DMS153 treated with DMSO at 0.1 percent for 48 hours (cell line): Measurements from ENCODE around the gene KNG1.
"Not testable (repeated sequence)": the region's sequence is repeated elsewhere in the genome, so short reads cannot be mapped to it uniquely, and the experiment has no call there.

Experiments used
- DNase-seq: peaks from one replicate; lab custom pipeline; 2025; ENCODE audit not compliant: unreplicated experiment; lab: John Stamatoyannopoulos, UW

The KNG1 gene

DNA sequence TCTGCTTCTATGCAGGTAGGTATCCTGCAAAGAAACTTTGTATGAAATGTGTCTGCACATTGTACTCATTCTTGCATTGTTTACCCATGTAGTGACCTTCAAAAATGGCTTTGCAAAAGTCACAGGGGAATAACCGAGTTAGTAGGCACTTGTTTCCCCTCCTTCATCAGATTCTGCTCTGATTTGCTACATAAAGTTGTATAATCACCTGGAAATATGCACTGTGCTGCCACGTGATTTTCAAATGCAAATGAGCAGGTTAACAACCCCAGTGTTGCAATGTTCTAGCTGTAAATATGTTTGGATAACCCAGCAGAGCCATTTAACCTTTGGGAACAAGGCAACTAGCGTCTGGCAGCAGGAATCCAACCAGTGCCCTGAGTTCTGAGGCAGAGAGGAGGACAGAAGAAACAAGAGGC lies at the start of gene KNG1:
Gene KNG1 (plus strand): TSS at position 321 of the 419 bp plus-strand sequence. CDS start 184 bp downstream, outside the sequence.
- no peak for DNase-seq

DNA sequence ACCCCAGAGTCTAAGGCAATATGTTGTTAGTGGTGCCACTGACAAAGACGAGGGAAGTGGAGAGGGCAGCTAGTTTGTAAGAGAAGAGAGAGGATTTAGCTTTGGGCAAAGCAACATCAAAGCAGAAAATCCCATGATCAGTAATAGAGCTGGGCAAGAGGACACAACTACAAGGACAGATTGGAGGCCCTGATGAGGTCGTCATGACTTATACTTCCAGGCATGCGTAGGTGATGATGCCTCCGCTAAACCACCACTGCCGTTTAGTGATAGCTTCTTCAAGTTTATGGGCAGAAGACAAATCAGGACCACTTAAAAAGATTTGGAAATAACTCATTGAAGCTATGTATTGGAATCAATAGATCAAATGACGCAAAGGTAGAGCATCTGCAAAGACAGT lies 48.7 kb upstream of the KNG1 start:
- no peak for DNase-seq

DNA sequence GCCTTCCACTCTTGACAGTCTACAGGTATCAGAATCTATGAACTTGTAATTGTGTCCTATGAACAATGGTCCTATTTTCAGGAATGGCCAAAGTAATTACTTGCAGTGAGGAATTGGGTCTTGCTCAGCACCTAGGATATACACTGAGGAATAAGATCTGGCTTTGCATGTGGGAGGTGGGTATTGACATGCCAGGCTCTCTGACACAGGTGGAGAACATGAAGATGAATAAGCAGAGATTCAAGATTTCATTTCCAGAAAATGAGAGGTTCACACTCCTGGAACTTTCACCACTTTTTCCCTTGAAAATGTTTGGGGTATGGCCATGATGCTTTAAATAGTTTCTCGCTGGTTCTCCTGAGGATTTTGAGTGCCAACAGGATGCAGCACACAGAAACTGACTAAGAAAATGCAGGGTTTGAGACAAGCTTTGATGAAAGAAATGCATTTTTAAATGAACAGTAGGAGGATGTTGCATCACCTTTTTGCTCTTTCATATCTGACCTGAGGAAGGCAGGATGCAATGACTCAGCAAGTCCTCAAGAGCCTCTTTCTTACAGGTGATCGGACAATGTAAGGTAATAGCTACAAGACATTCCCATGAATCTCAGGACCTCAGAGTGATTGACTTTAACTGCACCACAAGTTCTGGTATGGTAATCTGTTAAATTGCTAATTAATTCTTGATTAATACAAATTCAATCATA lies 47.6 kb upstream of the KNG1 start:
- no peak for DNase-seq

DNA sequence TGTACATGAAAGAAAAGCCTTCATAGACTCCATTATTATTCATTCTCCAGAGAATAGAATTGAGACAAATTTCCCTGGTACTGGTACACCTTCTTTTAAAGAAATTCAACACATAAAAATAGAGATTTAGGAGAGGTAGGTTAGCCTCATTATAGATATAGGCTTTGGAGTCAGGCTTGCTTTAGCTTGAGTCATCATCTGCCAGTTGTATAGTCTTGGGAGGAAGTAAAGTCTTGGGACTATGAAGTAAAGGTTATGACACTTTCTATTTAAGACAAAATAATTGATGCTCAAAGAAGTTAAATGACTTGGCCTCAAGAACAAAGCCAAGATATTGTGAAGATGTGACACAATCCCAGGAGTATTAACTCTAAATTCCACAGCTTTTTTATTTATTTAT lies 47.0 kb upstream of the KNG1 start:
- no peak for DNase-seq

DNA sequence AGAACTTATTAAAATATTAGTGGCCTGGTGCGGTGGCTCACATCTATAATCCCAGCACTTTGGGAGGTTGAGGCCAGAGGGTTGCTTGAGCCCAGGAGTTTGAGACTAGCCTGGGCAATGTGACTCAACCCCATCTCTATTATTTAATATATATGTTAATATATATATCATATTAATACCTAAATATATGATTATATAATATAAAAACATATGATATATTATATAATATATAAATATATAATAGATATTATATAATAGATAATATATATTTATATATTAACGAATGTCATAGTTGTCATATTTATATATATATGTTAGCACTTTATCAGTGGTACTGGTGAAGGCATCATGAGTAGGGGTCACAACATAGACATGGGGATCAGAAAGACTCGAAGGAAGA lies 46.1 kb upstream of the KNG1 start:
- no peak for DNase-seq

DNA sequence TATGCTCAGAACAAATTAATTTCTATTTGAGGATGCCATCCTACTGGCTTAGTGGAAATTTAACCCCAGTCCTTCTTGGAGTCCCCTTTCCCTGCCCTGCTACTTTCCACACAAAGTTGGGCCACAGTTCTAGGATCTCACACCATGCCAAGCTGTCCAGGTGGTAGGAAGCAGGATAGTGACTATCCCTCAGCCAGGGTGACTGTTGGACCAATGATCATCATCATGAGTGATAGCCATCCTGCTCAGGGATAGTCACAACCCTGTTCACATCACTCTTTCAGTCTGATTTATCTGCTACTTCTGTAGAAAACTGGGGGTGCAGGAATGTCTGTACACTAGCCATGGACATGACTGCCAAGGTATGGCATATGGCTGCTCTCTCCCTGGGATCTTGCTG lies 38.6 kb upstream of the KNG1 start:
- no peak for DNase-seq

DNA sequence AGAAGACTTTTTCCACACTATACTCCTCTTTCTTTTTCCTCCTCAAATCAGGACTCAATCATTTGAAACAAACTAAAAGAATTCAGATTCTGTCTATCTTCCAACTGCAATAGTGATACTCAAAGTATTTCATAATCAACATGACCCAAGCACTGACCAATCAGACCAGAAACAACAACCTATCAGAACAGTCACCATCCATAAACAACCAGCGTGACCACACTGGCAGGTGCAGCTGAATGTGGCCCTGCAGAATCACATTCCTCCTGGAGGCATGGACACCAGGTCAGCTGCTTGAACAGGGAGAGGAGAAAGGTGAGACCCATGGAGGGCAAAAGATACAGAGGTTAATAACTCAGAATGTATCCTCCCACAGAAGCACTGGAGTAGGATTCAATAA lies 38.0 kb upstream of the KNG1 start:
- DNase-seq = no peak

DNA sequence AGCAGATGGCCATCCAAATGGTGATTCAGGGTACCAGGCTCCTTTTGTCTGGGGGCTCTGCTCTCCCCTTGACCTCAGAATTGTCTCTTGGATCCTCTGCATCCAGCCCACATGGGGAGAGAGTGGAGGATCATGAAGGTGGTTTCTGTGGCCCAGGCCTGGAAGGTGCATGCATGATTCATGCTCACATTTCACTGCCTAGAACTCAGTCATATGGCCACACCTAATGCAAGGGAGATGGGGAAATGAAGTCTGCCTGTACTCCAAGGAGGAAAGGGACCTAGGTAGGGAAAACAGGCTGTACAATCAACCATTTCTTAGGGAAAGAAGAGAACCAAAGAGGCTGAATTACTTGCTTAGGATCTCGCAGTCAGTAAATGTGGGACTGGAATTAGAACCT lies 36.3 kb upstream of the KNG1 start:
- no peak for DNase-seq

DNA sequence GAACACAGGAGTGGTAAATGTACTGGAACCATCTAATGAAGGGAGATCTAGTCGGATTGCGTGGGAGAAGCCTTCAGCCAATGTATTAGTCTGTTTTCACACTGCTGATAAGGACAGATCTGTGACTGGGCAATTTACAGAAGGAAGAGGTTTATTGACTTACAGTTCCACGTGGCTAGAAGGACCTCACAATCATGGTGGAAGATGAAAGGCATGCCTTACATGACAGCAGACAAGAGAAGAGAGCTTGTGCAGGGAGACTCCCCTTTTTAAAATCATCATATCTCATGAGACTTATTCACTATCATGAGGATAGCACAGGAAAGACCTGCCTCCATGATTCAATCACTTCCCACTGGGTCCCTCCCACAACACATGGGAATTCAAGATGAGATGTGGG lies 34.3 kb upstream of the KNG1 start:
- no peak for DNase-seq

DNA sequence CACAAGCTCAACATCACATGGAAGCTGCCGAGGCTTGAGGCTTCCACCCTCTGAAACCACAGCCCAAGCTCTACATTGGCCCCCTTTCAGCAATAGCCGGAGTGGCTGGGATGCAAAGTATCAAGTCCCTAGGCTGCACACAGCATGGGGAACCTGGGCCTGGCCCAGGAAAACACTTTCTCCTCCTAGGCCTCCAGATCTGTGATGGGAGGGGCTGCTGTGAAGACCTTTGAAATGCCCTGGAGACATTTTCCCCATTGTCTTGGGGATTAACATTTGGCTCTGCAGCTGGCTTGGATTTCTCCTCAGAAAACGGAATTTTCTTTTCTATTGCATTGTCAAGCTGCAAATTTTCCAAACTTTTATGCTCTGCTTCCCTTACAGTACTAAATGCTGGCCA lies 33.2 kb upstream of the KNG1 start:
- DNase-seq = no peak

DNA sequence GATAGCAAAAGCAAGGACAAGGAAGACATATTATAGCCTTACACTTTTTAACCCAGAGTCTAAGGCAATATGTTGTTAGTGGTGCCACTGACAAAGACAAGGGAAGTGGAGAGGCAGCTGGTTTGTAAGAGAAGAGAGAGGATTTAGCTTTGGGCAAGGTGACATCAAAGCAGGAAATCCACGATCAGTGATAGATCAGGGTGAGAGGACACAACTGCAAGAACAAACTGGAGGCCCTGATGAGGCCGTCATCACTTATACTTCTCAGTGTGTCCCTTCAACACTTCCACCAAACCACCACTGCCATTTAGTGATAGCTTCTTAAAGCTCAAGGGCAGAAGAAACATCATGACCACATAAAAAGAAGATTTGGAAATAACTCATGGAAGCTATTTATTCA lies 30.7 kb upstream of the KNG1 start:
- not testable (repeated sequence) for DNase-seq

DNA sequence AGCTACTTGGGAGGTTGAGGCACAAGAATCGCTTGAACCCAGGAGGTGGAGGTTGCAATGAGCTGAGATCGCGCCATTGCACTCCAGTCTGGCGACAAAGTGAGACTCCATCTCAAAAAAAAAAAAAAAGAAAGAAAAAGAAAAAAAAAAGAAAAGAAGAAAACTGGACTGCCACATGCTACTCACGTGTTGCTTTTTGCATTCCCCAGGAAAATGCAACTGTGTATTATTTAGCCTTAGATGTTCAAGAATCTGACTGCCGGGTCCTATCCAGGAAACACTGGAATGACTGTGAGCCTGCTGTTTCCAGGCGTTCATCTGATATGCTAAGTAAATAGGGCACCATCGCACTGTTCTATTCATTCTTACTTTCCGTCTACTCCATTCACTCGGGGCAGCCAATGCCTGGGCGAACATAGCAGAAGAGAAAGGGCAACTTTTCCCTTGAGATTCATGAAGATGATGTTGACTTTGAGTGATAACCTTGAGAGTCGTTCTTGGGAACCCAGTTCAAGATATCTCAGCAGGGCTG lies 30.0 kb upstream of the KNG1 start:
- DNase-seq = no peak

DNA sequence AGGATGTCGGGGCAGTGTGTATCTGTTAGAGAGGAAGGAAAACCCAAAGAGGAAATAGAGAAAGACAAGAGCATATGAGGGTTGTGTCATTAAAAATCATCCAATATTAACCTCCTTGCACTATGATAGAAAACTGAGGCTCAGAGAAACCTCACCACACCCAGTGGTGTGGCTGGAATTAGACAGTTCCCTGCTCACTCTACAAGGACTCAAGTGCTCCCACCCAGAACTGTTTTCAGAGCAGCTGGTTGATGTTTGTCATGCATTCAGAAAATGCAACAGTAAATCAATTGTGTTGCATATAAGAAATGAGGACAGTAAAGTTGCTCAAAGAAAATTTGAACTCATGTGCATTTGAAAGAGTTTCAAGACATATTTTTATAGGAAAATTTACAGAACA lies 26.9 kb upstream of the KNG1 start:
- DNase-seq = not testable (repeated sequence)

DNA sequence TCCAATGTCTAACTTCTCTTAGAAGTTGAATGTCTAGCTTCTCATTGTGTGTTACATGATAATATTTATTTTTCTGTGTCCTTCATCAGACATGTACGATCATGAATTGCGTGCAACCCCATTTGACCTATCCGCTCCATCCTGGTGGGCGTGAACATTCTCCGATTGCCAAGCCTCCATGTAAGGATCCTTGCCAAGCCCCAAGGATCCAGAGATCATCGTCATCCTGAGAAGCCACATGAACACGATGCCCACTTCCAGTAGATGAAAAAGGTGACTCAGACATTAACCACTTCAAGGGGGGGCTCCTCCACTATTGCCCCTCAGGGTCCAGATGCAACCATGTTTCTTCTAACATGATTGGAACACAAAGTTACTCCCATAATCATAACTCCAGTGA lies 25.5 kb upstream of the KNG1 start:
- no peak for DNase-seq

DNA sequence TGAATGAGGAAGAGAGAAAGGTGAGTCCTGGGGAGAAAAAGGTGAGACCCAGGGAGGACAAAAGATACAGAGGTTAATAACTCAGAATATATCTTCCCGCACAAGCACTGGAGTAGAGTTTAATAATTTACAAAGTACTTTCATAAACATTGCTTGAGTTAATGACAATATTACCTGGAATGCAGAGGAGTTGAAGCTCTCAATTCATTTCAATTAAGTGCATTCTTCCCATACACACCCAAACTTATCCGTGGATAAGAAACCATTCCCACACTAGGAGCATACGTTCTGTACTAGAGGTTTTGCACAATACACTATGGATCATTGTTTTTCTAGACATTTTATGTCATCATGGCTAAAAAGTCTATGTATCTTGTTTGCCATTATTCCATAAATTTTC lies 23.3 kb upstream of the KNG1 start:
- no peak for DNase-seq

DNA sequence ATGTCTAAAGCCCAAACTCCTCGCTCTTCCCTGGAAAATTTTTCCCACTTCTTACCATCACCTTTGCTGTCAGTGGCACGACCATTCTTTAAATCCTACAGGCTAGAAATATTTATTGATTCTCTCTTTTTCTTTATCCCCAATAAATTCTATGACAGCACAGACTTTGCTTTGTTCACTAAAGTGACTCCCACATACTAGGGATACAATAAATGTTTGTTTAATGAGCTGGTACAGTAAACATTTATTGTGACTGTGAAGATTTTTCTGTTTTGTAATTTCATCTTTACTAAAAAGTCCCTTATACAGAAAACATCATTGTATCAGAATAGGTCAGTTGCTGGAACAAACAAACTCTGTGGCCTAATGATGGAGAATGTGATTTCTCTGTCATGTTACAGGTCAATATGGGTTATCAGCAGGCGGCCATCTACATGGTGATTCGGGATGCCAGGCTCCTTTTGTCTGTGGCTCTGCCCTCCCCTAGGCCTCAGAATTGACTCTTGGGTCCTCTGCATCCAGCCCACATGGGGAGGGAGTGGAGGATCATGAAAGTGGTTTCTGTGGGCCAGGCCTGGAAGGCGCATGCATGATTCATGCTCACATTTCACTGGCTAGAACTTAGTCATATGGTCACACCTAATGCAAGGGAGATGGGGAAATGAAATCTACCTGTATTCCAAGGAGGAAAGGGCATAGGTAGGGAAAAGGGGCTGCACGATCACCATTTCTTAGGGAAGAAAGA lies 22.7 kb upstream of the KNG1 start:
- no peak for DNase-seq

DNA sequence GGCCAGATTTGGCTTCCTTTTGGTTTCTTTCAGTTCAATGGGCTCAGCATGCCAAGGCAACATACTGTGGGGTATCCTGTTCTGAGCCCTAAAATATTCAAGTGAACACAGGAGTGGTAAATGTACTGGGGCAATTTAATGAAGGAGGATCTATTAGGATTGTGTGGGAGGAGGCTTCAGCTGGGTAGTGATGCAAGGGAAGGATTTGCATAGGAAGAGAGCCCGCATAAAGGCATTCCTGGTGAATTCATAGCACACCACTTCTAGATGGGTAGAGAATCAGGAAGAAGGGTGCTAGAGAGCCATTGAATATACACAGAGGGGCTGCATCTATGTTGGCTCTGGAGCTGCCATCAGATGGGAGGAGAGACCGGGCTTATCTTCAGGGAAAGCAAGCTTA lies 20.6 kb upstream of the KNG1 start:
- no peak for DNase-seq

DNA sequence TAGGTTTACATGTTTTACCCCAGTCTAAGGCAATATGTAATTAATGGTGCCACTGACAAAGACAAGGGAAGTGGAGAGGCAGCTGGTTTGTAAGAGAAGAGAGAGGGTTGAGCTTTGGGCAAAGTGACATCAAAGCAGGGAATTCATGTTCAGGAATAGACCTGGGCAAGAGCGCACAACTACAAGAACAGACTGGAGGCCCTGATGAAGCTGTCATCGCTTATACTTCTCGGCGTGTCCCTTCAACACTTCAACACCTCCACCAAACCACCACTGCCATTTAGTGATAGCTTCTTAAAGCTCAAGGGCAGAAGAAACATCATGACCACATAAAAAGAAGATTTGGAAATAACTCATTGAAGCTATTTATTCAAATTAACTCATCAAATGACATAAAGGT lies 19.6 kb upstream of the KNG1 start:
- no peak for DNase-seq

DNA sequence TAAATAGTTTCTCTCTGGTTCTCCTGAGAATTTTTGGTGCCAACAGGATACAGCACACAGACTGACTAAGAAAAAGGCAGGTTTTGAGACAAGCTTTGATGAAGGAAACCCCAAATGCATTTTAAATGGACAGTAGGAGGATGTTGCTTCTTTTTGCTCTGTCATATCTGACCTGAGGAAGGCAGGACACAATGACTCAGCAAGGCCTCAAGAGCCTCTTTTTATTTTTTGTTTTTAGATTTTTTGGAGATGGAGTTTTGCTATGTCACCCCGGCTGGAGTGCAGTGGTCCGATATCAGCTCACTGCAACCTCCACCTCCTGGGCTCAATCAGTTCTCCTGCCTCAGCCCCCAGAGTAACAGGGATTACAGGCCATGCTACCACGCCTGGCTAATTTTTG lies 16.9 kb upstream of the KNG1 start:
- no peak for DNase-seq

DNA sequence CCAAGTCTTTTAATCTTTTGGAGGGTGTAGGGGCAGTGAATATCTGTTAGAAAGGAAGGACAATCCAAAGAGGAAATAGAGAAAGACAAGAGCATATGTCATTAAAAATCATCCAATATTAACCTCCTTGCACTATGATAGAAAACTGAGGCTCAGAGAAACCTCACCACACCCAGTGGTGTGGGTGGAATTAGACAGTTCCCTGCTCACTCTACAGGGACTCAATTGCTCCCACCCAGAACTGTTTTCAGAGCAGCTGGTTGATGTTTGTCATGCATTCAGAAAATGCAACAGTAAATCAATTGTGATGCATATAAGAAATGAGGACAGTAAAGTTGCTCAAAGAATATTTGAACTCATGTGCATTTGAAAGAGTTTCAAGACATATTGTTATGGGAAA lies 14.7 kb upstream of the KNG1 start:
- not testable (repeated sequence) for DNase-seq

DNA sequence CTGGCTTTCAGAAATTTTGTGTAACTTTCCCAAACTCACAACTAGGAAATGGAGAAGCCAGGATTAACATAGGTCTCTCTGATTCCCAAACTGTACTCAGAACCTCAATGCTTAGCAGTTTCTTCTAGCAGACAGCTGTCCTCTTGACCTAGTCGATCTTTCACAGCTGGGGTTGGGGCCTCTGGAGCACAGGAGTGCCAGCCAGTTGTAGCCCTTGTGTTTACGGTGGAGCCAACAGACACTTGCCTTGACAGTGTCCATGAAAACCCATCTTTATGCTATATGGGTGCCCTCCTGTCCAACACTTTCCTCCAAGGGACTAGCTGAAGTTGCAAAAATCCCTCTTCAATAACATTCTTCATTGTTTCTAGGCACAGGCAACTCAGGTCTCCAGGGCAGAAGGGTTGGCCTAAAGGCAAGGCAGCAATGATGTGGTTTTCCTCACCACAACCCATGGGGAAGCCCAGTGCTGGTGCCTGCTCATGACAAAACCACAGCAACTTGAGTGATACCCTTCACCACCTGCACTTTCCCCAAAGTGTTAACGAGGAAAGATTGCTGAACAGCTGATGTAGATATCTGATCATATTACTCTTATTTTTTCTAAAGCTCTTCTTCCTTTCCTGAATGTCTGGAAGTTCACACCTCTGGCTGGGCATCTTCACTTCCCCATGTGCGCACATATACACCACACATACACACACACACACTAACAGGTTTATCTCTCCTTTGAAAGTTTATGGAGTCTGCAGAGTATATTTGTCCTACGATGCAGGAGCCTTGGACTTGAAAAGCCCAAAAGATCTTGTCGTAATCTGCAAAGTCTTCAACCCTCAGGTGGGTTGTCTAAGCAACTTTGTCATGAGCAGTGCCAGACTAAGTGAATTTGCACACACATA lies 11.0 kb upstream of the KNG1 start:
- no peak for DNase-seq
